HG03439 (cell line): ENCODE results near the gene CLEC20A.

Source experiments
- ATAC-seq: cut with Tn5 transposase; IDR thresholded peaks from one replicate; pipeline ENCODE4 v1.9.1; 2021; ENCODE audit warnings: mild to moderate bottlenecking, moderate library complexity; ENCODE audit not compliant: unreplicated experiment

The CLEC20A gene

GRCh38 chr1:178496410-178497135, at the start of gene CLEC20A:
TSS of gene CLEC20A (minus strand) at chr1:178496964. CDS start at chr1:178496939, 25 bp downstream.
- ATAC-seq, result no peak

- no peak for ATAC-seq
These were observed 47.8 kb upstream of the CLEC20A start for GRCh38 chr1:178544531-178544930.

GRCh38 chr1:178543290-178543607, 46.5 kb upstream of the CLEC20A start:
- ATAC-seq, result peak; percentile 50

GRCh38 chr1:178542554-178543289, 46.0 kb upstream of the CLEC20A start:
- peak; percentile 83 for ATAC-seq

- peak; percentile 42 for ATAC-seq
These were observed 45.2 kb upstream of the CLEC20A start for GRCh38 chr1:178541829-178542553.

- ATAC-seq, result no peak
These were observed 44.6 kb upstream of the CLEC20A start for GRCh38 chr1:178541379-178541778.

- no peak for ATAC-seq
These were observed 43.9 kb upstream of the CLEC20A start for GRCh38 chr1:178540646-178541045.

- ATAC-seq, result no peak
These were observed 43.4 kb upstream of the CLEC20A start for GRCh38 chr1:178540204-178540603.

- no peak for ATAC-seq
These were observed 42.5 kb upstream of the CLEC20A start for GRCh38 chr1:178539291-178539690.

GRCh38 chr1:178538192-178538916, 41.6 kb upstream of the CLEC20A start:
- ATAC-seq, result no peak

GRCh38 chr1:178537382-178538090, 40.8 kb upstream of the CLEC20A start:
- no peak for ATAC-seq

- ATAC-seq, result no peak
These were observed 40.1 kb upstream of the CLEC20A start for GRCh38 chr1:178536844-178537371.

- no peak for ATAC-seq
These were observed 39.6 kb upstream of the CLEC20A start for GRCh38 chr1:178536329-178536728.

- no peak for ATAC-seq
These were observed 37.5 kb upstream of the CLEC20A start for GRCh38 chr1:178534137-178534868.

GRCh38 chr1:178533121-178533946, 36.6 kb upstream of the CLEC20A start:
- ATAC-seq, result no peak

- peak; percentile 70 for ATAC-seq
These were observed 35.6 kb upstream of the CLEC20A start for GRCh38 chr1:178532392-178532791.

GRCh38 chr1:178531887-178532286, 35.1 kb upstream of the CLEC20A start:
- ATAC-seq, result peak; percentile 12

GRCh38 chr1:178530502-178530901, 33.7 kb upstream of the CLEC20A start:
- no peak for ATAC-seq

GRCh38 chr1:178530037-178530402, 33.3 kb upstream of the CLEC20A start:
- ATAC-seq, result no peak
